Ishikawa (cell line): ENCODE results near the gene FABP3.
A peak's percentile ranks its signal among the peaks of the same experiment; 100 is the strongest.

ENCODE experiments used
- CEBPB ChIP-seq: IDR thresholded peaks from 2 replicates; pipeline ENCODE4 v1.6.1; 2012
- CREB1 ChIP-seq: IDR thresholded peaks from 2 replicates; pipeline ENCODE4 v1.6.1; 2012; ENCODE audit warnings: low read depth
- EGR1 ChIP-seq: IDR thresholded peaks from 2 replicates; pipeline ENCODE4 v1.6.1; 2012
- EP300 ChIP-seq: IDR thresholded peaks from 2 replicates; pipeline ENCODE4 v1.6.1; 2012; ENCODE audit warnings: borderline replicate concordance
- FOXM1 ChIP-seq: IDR thresholded peaks from 2 replicates; pipeline ENCODE4 v1.6.1; 2012; ENCODE audit warnings: low read depth, borderline replicate concordance
- MAX ChIP-seq: IDR thresholded peaks from 2 replicates; pipeline ENCODE4 v1.6.1; 2012
- NFIC ChIP-seq: IDR thresholded peaks from 2 replicates; pipeline ENCODE4 v1.6.1; 2012
- RAD21 ChIP-seq: IDR thresholded peaks from 2 replicates; pipeline ENCODE4 v1.6.1; 2012; ENCODE audit warnings: low read depth
- REST ChIP-seq: IDR thresholded peaks from 2 replicates; pipeline ENCODE4 v1.6.1; 2012; ENCODE audit warnings: low read depth, mild to moderate bottlenecking
- TAF1 ChIP-seq: IDR thresholded peaks from 2 replicates; pipeline ENCODE4 v1.6.1; 2012; ENCODE audit warnings: low read depth, mild to moderate bottlenecking
- TCF12 ChIP-seq: IDR thresholded peaks from 2 replicates; pipeline ENCODE4 v1.6.1; 2012; ENCODE audit warnings: low read depth
- TEAD4 ChIP-seq: IDR thresholded peaks from 2 replicates; pipeline ENCODE4 v1.6.1; 2012
- USF1 ChIP-seq: IDR thresholded peaks from 2 replicates; pipeline ENCODE4 v1.6.1; 2012
- YY1 ChIP-seq: IDR thresholded peaks from 2 replicates; pipeline ENCODE4 v1.6.1; 2012; ENCODE audit warnings: low read depth
- ZBTB7A ChIP-seq: IDR thresholded peaks from 2 replicates; pipeline ENCODE4 v1.6.1; 2012; ENCODE audit warnings: low read depth

FABP3 gene

GRCh38 chr1:31396633-31397351, 23.9 kb upstream of the FABP3 start:
- TF ChIP-seq FOXM1 (no peak), REST (no peak), USF1 (no peak), RAD21 (peak; percentile 53)

- no peak for TF ChIP-seq YY1
- TF ChIP-seq TCF12, result peak; percentile 41; the same call in 1 of the 2 replicates
- TF ChIP-seq FOXM1, result no peak
- peak; percentile 80 for TF ChIP-seq RAD21
- TF ChIP-seq EGR1, result no peak
- 0 out of 2 replicates have a peak, but pooled peaks have one; percentile 9 for TF ChIP-seq EP300
- no peak for TF ChIP-seq CEBPB
- no peak for TF ChIP-seq ZBTB7A
- peak; percentile 16; the same call in 1 of the 2 replicates for TF ChIP-seq TEAD4
- peak; percentile 28; the same call in 1 of the 2 replicates for TF ChIP-seq REST
- no peak for TF ChIP-seq TAF1
- TF ChIP-seq USF1, result no peak
- peak; percentile 24; the same call in 1 of the 2 replicates for TF ChIP-seq NFIC
- TF ChIP-seq CREB1, result no peak
- peak; percentile 63 for TF ChIP-seq MAX
These were observed 21.8 kb upstream of the FABP3 start for GRCh38 chr1:31394584-31395193.

- TF ChIP-seq RAD21, result no peak
- no peak for TF ChIP-seq CEBPB
- TF ChIP-seq FOXM1, result no peak
- TF ChIP-seq MAX, result no peak
- TF ChIP-seq TAF1, result no peak
- no peak for TF ChIP-seq REST
These were observed 20.6 kb upstream of the FABP3 start for GRCh38 chr1:31393463-31393862.

- TF ChIP-seq ZBTB7A, result no peak
- no peak for TF ChIP-seq REST
- TF ChIP-seq TCF12, result no peak
- TF ChIP-seq EP300, result no peak
- no peak for TF ChIP-seq CREB1
- TF ChIP-seq USF1, result no peak
- no peak for TF ChIP-seq TAF1
- TF ChIP-seq MAX, result no peak
- no peak for TF ChIP-seq TEAD4
- no peak for TF ChIP-seq RAD21
- TF ChIP-seq CEBPB, result no peak
These were observed 17.2 kb upstream of the FABP3 start for GRCh38 chr1:31390071-31390470.
